Measurements from ENCODE around the gene RFX7.

The RFX7 gene

DNA sequence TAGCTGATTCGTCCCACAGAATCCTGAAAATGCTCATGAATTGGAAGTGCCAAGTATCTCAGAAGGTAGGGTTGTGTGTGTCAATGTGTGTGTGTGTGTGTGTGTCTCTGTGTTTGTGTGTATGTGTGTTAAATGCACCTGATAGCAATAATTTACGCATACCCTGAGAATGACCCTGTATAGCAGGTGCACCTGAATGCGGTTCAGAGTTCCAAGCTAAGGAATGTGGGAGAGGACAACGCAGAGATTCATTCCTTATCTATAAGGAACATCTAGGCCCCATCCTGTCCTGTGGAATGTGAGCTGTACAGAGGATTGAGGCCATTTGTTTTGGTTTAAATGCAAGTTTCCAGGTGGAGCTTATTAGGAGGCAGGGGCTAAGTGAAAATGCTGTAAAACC is 201.2 kb downstream of the RFX7 start:
- DNase-seq = no peak

DNA sequence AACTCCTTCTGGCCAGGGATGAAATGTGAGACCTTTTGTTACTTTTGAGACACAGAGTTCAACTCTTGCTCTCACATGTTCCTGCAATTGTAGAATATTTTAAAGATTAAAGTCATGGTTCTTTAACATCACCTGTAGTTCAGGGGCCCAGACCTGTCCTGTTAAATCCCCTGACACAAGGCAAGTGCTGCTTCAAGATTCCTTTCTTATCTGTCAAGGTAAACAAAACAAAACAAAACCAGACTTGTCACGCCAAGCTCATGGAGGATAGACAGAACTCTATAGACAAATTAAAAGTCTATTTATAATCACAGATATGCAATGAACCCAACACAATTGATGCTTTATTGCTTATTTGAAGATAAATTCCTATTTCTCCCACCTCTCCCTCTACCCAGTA is 201.6 kb downstream of the RFX7 start:
- DNase-seq = no peak

DNA sequence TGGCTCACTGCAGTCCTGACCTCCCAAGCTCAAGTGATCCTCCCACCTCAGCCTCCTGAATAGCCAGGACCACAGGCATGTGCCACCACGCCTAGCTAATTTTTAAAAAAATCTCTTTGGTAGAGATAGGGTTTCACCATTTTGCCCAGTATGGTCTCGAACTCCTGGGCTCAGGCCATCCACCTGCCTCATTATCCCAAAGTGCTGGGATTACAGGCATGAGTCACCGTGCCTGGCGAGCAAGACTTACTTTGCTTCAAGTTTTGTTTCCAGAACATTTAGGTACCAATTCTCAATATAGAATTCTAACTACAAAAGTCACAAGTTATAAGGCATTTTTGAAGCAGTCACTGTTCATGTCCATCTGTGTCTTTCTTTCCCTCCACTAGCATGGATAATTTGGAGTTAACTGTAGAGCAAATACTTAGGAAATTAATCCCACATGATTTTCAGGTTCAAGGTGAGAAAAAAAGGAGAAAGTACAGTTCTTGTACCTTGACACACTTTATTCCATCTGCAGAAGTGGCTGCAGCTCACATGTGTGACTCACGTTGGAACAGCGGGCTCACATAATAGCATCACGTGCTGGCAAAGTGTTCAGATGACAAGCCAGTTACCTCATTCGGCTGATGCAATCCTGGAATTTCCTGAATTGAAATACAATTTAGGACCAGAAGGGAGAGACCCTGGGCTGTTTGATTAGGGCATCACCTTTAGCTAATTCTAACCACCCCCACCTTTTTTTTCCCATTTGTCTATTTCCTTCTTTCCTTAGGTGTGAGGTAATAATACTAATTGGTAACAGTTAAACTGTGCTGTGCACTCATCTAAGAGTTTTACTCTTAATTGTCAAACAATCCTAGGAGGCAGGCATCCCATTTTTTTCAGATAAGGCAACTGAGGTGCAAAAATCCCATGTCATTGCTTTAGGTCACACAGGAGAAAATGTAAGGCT is 203.3 kb downstream of the RFX7 start:
- peak; percentile 9 for DNase-seq

DNA sequence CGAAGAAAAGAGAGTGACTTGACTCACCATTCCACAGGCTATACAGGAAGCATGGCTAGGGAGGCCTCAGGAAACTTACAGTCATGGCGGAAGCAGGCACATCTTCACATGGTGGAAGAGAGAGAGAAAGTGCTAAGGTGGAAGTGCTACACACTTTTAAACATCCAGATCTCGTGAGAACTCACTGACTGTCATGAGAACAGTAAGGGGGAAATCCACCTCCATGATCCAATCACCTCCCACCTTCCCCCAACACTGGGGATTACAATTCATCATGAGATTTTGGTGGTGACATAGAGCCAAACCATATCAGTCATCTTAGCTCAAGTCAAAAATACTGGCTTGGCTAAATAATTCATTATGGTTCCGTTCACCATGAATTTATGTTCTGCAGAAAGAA is 205.0 kb downstream of the RFX7 start:
- DNase-seq = no peak

DNA sequence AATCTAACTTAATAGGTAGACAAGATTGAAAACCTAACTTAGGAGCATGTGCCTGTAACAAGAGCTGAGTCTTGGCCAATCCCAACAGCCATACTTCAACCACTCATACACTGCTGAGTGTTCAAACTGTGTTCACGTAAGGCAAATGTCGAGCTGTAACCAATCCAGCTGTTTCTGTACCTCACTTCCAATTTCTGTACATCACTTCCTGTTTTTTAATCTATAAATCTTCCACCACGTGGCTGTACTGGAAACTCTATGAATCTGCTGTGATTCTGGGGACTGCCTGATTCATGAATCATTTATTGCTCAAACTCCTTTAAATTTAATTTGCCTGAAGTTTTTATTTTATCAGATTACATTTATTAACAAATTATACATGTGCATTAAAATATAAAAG is 205.7 kb downstream of the RFX7 start:
- DNase-seq = peak; percentile 13

Data from activated CD4-positive, alpha-beta T cell treated with anti-CD3 and anti-CD28 coated beads, Interleukin-2, Interleukin-6, amounts not matched to agents 100 ng/mL and 50 ng/mL, durations not matched to agents 16 hours and 8 hours (primary cell).